HG03025 (cell line): Measurements from ENCODE around the gene NOC2L.
A peak's percentile ranks its signal among the peaks of the same experiment; 100 is the strongest.

Source experiments
- ATAC-seq: cut with Tn5 transposase; IDR thresholded peaks from one replicate; pipeline ENCODE4 v1.9.1; 2021; ENCODE audit warnings: mild to moderate bottlenecking, moderate library complexity; ENCODE audit not compliant: unreplicated experiment, low FRiP score

The NOC2L gene

DNA sequence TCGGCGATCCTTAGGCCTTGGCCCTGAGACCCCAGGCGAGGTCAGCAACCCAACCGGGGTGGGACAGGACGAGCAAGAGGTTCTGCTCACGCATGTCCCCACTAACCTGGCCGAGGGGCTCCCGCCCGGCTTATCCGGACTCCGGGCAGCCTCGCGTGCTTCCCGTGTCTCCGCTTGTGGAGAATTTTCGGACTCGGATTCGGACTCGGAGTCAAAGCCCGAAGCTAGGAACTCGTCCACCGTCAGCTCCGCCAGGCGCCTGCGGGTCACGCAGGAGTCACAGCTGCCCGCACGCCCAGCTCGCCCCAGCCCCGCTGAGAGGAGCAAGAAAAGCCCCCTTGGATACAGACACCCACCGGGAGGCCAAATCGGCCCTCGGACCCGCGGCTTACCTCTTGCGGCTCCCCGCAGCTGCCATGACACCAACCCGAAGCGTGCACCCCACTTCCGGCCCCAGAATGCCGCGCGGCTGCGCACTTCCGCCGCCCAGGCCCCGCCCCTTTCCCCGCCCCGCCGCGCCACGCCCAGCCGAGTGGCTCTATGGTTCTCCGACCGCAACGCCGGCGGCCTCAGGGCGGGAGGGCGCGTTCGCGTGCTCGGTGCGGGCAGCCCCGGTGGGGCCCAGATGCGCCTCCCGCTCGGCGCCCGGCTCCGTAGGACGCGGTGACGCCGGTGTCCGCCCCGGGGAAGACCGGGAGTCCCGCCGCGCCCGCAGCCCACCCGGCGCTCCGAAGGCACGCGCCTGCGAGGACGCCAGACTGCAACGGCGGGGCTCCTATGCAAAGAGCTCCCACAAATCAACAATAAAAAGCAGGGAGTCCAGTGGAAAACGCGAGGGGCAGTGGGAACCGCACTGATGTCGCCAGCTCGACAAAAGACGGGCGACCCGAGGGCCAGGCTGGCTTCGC is at the start of gene NOC2L:
TSS of gene NOC2L (minus strand) at position 434 of the 908 bp plus-strand sequence. CDS start at position 418, 16 bp downstream.
- peak; percentile 52 for ATAC-seq

DNA sequence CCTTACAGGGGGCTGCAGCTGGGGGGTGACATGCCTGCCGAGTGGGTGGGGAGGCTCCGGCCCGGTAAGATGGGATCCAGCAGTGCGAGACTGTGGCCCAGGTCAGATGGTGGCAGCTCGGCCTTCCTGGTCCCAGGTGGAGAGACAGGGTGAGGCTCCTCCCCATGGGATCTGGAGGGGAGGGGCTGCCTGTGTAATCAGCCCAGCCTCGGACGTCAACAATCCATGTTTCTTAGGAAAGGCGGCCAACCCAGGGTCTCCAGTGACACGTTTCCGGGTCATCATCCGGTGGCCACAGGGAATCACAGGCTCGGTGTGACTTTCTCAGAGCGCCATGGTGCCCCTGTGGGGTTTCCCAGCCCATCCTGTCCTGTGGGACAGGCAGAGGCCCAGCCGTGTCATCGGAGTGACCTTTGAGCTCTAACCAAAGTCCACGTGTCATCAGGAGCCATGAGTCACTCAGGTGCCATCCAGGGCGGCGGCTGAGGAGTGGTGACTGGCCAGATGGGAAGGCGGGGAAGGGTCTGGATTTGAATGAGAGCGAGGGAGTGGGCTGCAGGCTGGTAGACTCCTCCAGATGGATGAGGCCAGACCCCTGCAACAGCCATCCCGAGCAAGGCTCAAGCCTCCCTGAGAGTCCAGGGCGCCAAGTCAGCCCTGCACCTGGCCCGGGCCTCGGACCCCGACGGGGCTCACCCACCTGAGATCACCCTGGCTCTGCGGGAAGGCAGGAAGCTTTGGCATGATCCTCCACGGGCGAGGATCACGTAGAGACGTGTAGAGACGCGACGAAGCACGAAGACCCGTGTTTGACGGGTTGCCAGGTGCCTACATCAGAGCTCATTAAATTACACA is 47.5 kb upstream of the NOC2L start:
- no peak for ATAC-seq

DNA sequence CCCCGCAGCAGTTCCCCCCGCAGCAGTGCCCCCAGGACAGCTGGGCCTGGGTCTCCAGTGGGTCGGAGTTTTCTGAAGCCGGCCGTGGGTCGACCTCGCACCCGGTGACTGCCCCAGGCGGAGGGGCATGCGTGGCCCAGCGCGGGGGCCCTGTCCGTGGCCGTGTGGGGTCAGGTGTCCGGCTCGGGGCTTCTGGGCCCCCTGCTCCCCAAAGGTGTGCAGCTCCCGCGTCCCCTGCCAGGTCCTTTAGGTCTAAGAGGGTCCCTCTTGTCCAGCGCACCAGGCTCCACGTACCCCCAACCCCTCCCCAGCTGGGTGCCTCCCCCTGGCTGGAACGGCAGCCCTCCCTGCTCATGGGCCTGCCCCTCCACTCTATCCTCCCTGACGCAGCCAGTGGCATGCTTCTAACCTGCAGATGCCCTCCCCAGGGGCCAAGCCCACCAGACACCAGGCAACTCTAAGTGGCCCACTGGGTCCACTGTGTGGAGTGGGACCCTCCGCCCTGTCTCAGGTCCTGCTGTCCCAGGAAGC is 46.8 kb upstream of the NOC2L start:
- no peak for ATAC-seq

DNA sequence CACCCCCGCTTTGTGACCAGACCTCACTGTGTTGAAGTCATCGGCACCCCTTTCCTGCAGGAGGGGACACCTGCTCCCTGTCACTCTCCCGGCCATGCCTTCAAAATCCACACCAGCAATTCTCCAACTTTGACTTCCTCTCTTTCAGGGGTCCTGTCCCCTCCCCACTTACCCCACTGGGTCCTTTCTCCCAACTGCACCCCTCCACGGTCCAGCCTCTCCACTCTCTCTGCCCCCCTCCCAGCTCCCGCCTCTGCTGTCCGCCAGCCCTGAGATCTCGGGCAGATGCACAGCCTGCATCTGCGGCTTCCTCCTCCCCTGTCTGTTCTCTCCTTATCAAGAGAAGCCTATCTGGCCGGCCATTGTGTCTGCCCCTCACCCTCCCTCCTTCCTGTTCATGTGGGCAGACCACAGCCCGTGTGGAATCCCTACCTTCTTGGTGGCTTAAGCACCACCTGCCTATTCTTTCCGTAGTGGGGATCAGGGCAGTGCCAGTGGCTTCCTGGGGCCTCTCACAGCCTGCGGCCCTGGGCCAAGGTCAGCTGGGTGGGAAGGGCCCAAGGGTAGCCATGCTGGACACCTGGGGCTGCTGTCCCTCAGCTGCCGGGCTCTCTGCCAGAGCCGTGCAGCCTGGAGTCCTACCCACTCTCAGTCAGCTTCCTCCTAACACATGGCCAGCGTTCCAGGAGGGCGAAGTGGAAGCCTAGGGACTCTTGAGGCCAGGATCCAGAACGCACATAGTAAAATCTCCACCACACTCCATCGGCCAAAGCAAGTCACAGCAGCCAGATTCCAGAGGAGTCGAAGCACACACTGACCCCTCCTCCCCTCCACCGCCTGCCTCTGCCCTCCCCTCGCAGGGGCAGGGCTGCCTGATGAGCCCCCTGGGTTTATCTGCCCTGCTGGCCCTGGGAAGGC is 46.0 kb upstream of the NOC2L start:
- no peak for ATAC-seq

DNA sequence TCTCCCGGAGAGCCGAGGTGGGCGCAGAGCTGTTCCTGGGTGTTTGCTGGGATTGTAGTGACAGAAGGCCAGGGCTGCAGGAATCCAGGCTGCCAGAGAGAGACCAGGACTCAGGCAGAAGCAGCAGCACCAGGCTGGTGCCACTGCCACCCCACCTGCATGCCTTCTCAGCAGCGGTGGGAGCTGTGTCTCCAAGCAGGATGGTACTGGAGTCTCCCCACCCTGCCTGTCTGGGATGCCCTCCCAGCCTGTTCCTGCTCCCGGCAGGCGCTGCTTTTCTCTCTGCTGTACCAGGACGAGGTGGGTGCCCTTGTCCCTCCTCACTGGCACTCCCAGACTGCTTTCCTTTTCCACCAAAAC is 45.3 kb upstream of the NOC2L start:
- no peak for ATAC-seq

DNA sequence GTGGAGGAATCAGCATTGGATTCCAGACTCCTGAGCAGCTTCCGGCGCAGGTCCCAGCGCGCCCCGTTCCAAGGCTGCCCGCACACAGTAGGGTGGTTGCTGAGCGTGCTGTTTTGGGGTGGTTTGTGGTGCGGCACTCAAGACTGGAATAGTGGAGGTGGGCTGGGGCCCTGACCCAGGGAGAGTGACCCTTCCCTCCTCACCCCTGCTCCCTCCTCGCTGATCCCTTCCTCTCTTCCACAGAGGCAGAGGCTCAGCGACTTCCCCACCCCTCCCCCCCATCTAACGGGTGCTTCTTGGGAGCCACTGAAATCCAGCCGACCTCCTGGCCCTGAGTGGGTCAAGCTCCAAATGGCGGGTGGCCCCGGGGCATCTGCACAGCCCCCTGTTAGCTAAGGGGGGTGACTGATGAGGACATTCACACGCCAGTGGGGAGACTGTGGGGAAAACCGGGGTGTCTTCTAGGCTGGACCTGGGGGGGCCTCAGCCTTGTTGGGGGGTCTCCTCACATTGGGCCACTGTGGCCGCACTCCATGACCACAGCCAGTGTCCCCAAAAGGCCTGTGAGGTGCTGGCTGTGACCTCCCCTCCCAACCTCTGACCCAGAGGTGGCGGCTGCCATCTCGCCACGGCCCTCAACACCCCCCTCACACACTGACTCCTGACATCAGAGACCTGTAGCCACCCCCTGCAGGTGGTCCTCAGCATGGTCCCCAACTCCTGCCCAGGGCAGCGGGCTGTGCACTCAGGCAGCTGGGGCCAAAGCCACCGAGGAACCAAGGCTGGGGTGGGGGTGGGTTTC is 44.8 kb upstream of the NOC2L start:
- ATAC-seq = no peak

DNA sequence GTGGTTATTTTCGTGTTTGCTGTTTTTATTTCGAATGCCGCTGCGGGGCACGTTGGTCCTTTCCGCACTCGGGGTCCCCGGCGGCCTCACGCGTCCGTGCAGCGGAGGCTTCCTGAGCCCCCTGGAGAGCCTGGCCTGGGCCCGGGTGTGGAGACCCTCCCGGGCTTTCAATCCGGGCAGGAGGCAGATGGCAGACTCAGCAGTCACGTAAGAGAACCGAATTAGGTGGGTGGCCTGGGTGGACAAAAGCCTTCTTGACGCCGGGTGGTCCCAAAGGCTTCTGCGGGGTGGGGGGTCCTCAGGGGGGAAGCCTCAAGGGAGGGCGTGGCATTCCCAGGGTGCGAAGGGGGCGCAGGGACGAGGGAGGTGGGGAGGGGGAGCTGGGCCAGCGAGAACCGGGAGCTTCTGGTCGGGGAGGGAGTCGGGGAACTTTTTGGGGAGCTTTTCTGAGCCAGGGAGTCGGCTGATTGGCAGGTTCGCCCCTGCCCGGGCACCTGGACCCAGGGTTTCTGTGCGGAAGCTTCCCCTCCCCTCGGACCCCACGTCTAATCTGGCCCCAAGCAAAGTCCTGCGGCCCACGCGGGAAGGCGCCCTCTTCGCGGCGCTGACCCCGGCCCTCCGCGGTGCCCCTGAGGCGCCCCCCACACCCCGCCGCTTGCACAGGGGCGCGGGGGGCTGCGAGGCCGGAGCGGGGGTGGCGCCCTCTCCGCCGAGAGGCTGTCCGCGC is 42.2 kb upstream of the NOC2L start:
- no peak for ATAC-seq

DNA sequence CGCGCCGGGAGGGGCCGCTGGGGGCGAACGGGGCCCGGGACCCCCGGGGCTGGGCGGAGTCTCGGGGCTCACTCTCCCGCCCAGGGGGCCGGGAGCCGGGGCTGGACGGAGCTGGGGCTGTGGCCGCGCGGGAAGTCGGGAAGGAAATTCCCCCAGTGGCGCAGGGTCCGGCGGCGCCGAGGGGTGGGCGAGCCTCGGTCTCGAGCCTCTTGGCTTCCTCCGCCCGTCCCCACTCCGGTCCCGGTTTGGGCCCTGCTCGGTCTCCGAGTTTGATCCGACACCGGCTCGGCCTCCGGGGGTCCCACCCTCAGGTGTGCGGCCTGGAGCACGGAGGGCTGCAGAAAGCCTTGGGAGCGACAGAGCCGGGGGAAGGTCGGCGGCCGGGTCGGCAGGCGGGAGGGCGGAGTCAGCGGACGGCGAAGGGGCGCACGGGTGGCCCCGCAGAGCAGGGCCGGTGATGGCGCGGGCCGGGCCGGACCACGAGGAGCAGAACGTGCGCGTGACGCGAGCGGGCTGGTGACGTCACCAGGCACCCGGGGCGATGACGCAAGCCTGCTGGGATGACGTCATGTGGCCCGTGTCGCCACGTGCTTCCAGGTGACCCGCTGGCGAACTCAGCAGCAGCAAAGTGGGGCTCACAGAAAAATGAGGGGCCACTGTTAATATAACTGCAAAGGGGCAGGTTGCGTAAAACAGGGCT is 41.5 kb upstream of the NOC2L start:
- ATAC-seq = no peak

DNA sequence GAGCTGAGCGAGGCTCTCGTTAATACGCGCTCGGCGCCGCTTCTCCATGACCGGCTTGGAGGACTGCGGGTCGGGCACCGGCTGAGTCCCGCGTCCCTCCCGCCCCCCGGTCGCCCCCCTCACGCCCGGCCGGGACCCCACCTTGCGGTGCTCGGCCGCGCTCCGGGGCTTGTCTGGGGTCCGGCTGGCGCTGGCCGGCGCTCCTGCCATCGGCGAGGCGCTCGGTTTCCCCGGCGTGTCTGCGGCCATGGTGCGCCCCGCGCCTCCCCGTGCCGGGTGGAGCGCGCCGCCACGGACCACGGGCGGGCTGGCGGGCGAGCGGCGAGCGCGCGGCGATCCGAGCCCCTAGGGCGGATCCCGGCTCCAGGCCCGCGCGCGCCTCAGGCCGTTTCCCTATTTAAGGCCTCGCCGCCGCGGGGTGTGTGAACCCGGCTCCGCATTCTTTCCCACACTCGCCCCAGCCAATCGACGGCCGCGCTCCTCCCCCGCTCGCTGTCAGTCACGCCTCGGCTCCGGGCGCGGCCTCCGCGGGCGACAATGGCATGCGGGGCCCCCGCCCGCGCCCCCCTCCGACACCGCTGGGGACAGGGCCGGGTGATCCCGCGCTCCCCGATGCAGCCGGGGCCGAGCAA is 40.8 kb upstream of the NOC2L start, which contains the start of gene HES4:
TSS of gene HES4 (minus strand) at position 373 of the 632 bp plus-strand sequence. CDS start at position 249, 124 bp downstream.
- ATAC-seq = no peak

DNA sequence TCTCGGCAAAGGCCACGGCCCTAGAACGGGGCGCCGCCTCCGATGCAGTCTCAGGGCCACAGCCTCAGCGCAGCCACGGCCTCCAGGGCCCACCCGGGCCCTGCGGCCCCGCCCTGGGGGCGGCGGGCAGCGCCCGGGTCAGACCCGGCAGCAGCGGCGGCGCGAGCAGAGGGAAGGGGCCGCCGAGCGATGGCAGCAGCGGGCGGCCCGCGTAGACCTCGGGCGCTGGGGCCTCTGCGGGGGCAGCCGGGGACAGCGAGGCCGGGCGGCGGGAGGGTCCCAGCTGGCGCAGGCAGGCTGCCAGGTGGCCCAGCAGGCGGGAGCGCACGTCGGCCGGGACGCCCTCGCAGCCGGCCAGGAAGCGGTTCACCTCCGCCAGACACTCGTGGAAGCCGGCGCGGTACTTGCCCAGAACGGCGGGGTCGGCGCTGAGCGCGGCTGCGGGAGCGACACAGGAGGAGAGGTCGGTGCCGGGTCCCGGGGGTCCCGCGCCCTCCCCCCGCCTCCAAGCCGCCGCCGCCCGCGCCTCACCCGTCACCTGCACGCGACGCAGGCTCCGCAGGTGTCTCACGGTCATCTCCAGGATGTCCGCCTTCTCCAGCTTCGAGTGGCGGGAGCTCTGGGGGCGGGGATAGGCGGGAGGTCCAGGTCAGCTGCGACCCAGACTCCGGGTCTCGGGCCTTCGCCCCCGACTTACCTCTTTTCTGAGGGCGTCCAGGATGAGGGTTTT is 40.1 kb upstream of the NOC2L start:
- no peak for ATAC-seq

DNA sequence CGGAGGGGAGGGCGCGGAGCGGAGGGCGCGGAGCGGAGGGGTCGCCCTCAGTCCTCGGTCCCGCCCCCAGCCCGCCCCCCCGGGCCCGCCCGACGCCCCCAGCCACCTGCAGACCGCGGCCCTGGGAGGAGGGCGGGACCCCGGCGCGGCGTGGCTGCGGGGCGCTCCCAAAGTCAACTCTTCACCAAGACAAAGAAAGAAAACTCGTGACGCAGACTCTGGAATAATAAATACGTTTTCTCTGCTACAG is 39.6 kb upstream of the NOC2L start:
- ATAC-seq = no peak

DNA sequence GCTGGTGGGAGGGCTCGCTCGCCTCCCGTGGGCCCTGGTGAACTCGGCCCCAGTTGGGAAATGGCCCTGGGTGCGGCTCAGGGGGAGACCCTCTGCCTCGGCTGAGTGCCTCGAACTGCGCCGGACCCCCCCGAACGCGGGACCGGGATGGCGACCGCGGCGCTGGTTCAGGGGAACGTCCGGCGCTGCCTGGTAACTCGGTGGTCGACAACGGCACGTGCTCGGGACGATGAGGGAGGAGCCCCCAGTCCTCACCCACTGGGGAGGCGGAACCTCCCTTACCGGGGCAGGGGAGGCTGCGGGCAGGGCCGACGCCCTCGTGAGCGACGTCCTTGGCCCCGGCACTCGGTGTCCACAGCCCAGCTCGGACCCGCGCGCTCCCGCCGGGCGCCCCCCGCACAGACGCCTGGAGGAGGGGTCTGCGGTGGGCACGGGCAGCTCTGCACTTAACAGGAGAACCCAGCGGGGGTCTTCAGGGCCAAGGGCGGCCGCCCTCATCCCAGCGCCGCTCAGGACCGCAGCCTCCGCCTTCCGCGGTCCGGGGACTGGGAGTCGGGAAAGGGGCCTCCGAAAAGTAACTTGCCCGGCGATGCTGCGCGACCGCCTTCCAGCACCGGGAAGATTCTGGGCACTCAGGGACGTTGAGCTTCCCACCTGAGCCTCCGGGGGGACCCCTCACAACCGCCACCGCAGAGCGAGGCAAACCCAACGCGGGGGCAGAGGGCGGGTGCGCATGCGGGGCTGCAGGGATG is 39.1 kb upstream of the NOC2L start:
- ATAC-seq = no peak

DNA sequence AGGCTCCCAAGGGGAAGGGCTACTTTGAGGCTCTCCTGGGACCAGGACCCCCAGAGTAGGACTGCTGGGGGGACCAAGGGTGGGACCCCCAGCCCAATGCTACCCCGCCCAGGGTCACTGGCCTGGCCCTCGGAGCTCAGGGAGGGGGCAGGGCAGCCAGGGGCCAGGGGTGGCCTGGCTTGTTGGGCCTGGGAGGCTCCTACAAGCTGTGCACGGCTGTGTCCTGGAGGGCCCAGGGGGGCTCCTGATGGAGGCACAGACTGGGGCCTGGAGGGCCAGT is 38.6 kb upstream of the NOC2L start:
- no peak for ATAC-seq

DNA sequence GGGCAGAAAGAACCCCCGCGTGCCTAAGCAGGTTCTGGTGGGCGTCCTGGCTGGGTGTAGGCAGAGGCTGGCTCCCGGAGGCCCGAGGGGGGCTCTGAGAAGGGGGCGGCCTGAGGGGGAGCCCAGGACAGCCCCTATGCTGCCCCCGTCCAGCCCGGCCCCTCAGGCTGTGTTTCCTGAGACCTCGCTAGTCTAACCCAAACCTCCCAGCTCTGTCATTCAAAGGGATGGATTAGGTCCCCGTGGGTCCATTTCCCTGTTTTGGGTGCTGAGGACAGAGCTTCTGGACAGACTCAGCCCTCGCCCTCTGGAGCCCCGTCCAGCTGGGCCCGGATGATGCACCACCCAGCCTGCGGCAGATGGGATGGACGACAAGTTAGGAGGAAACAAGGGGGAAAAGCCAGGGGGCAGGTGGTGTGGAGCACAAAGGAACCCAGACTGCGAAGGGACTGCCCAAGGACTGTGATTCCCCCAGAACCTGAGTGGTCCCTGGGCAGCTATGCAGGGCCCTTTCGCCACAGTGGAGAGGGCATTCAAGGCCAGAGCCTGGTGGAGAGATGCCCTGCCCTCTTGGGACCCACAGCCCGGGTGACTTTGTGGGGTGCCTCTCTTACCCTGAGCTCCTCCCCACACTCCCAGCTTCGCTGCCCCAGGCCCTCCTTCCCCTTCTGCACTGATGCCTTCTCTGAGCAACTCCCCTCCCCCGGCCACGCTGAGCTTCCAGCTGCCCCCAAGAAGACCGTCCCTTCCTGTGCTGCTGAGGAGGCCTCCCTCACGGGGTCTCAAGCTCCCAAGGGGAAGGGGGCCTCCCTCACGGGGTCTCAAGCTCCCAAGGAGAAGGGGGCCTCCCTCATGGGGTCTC is 38.0 kb upstream of the NOC2L start:
- no peak for ATAC-seq

DNA sequence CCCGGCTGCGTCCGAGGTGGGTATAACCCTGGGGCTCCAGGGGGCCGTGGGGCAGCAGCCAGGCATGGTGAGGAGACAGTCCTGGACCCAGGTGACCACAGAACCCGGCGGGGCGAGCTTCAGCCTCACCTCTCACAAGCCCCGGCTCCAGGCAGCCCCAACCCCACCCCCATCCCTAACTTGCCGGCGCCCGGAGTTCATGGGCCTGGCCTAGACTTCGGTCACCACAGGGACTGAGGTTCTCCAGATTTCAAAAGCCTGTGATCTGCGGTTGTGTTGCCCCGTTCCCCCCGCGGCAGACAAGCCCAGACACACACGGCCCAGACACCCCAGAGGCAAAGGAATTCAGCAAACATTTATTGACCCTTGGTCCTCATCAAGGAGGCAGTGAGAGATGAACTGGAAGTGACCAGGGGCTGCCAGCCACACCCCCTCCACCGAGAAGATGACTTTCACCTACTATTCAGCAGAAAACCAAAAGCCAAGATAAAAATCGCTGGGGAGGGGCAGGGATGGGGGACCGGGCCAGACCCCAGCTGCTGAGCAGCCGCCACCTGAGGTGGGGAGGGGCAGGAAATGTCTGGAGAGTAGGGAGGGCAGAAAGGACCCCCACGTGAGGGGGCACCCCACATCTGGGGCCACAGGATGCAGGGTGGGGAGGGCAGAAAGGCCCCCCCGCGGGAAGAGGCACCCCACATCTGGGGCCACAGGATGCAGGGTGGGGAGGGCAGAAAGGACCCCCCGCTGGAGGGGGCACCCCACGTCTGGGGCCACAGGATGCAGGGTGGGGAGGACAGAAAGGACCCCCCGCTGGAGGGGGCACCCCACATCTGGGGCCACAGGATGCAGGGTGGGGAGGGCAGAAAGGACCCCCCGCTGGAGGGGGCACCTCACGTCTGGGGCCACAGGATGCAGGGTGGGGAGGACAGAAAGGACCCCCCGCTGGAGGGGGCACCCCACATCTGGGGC is 36.9 kb upstream of the NOC2L start:
- no peak for ATAC-seq
